Stimulated activated CD8-positive, alpha-beta memory T cell treated with anti-CD3 and anti-CD28 coated beads, Interleukin-7, amount 100 ng/mL, for 24 hours (primary cell): ENCODE data around the gene ATP4A.

Source experiments
- DNase-seq: peaks from one replicate; pipeline ENCODE4 v3.0.0-alpha.2; 2020; ENCODE audit warnings: low read depth

Gene ATP4A

GRCh38 chr19:35524181-35524837 lies 39.1 kb downstream of the ATP4A start:
- no peak for DNase-seq

GRCh38 chr19:35522745-35523327 lies 40.6 kb downstream of the ATP4A start:
- DNase-seq, result no peak

- no peak for DNase-seq
These were observed 42.2 kb downstream of the ATP4A start for GRCh38 chr19:35521124-35521743.

GRCh38 chr19:35519291-35519690 lies 44.2 kb downstream of the ATP4A start:
- no peak for DNase-seq

GRCh38 chr19:35518313-35518712 lies 45.1 kb downstream of the ATP4A start:
- no peak for DNase-seq

- no peak for DNase-seq
These were observed 46.1 kb downstream of the ATP4A start for GRCh38 chr19:35517342-35517741.

- DNase-seq, result no peak
These were observed 47.1 kb downstream of the ATP4A start for GRCh38 chr19:35516310-35516709.

GRCh38 chr19:35514282-35514809 lies 49.1 kb downstream of the ATP4A start:
- DNase-seq, result no peak

- no peak for DNase-seq
These were observed 49.7 kb downstream of the ATP4A start, which contains the start of gene DMKN for GRCh38 chr19:35513628-35514281. Gene DMKN (minus strand): TSS chr19:35513649. CDS start chr19:35513475, 174 bp downstream.

GRCh38 chr19:35512831-35513627 lies 50.4 kb downstream of the ATP4A start:
- DNase-seq, result no peak

- DNase-seq, result no peak
These were observed 52.1 kb downstream of the ATP4A start for GRCh38 chr19:35511337-35511736.

GRCh38 chr19:35510626-35510964 lies 52.9 kb downstream of the ATP4A start:
- DNase-seq, result no peak

- peak; percentile 62 for DNase-seq
These were observed 53.4 kb downstream of the ATP4A start for GRCh38 chr19:35509861-35510625.

- DNase-seq, result no peak
These were observed 54.3 kb downstream of the ATP4A start for GRCh38 chr19:35509018-35509652.

- DNase-seq, result no peak
These were observed 55.3 kb downstream of the ATP4A start for GRCh38 chr19:35508129-35508528.

- no peak for DNase-seq
These were observed 55.9 kb downstream of the ATP4A start for GRCh38 chr19:35507561-35507960.

- DNase-seq, result no peak
These were observed 57.4 kb downstream of the ATP4A start for GRCh38 chr19:35506011-35506410.

GRCh38 chr19:35502751-35503150 lies 60.7 kb downstream of the ATP4A start:
- no peak for DNase-seq

GRCh38 chr19:35501684-35502083 lies 61.8 kb downstream of the ATP4A start:
- no peak for DNase-seq

- no peak for DNase-seq
These were observed 62.8 kb downstream of the ATP4A start for GRCh38 chr19:35500611-35501010.
